K562 (cell line): ENCODE results near the gene RTL10. TPM values are rescaled to one million over a fixed set of nuclear protein-coding genes. Genes with fewer than 3 reads are reported as not detected.

Experiments used
- ATF6 ChIP-seq: sonication (generic); formaldehyde crosslinking; IDR thresholded peaks from 2 replicates; pipeline ENCODE4 v1.4.0; 2020; ENCODE audit warnings: mild to moderate bottlenecking, missing genetic modification reagents
- EP400 ChIP-seq: fragments of 450-650 bp; IDR thresholded peaks from 2 replicates; pipeline ENCODE4 v1.6.1; 2017; ENCODE audit warnings: antibody characterized with exemption, mild to moderate bottlenecking, moderate library complexity
- FOXP4 ChIP-seq: sonication (generic); formaldehyde crosslinking; IDR thresholded peaks from 2 replicates; pipeline ENCODE4 v1.8.0; 2022; ENCODE audit warnings: mild to moderate bottlenecking, missing genetic modification reagents, borderline replicate concordance
- GTF2B ChIP-seq: IDR thresholded peaks from 2 replicates; pipeline ENCODE4 v1.6.1; 2011; ENCODE audit not compliant: insufficient read length; ENCODE audit errors: extremely low read depth
- HOXB6 ChIP-seq: fragments of 250-450 bp; sonication (Bioruptor Pico); IDR thresholded peaks from 2 replicates; pipeline ENCODE4 v1.5.1; 2022; ENCODE audit warnings: mild to moderate bottlenecking, borderline replicate concordance
- IFI16 ChIP-seq: fragments of 250-450 bp; sonication (Bioruptor Pico); IDR thresholded peaks from 2 replicates; pipeline ENCODE4 v2.1.2; 2022; ENCODE audit warnings: mild to moderate bottlenecking, inconsistent platforms
- JUN ChIP-seq, 2 experiments: sonication (generic) in 1 of 2; formaldehyde crosslinking in 1 of 2; IDR thresholded peaks; 2 replicates each; pipeline versions ENCODE4 v1.6.1 to v1.8.0; 2012 to 2022; ENCODE audit warnings: borderline replicate concordance in 2 of 2, mild to moderate bottlenecking in 2 of 2, improper control_type of control experiment in 1 of 2, low read depth in 1 of 2, low read length in 1 of 2, missing genetic modification reagents in 1 of 2
- RFX5 ChIP-seq: IDR thresholded peaks from 2 replicates; pipeline ENCODE4 v1.6.1; 2011; ENCODE audit warnings: low read depth, mild to moderate bottlenecking, improper control_type of control experiment, low read length
- SMARCE1 ChIP-seq: fragments of 450-650 bp; IDR thresholded peaks from 2 replicates; pipeline ENCODE4 v1.7.1; 2016; ENCODE audit warnings: mild to moderate bottlenecking
- ZNF407 ChIP-seq: fragments of 450-650 bp; IDR thresholded peaks from 2 replicates; pipeline ENCODE4 v1.6.1; 2016; ENCODE audit warnings: low read depth
- ZSCAN29 ChIP-seq: fragments of 450-650 bp; IDR thresholded peaks from 2 replicates; pipeline ENCODE4 v1.6.1; 2017
- polyA plus RNA-seq, 8 experiments: library from polyadenylated mRNA; depleted of rRNA in 4 of 8; stranded (reverse) in 5 of 8; unstranded in 3 of 8; fragments of >200 nt; fragmentation: Nextera tagmentation in 2 of 8; fragmentation: Illumina TruSeq in 1 of 8; extraction: Ambion mirVana in 2 of 8; extraction: Trizol in 1 of 8; gene quantifications; 2 replicates each; pipeline versions ENCODE4 v1.2.1 to v1.2.3, GENCODE V29; 2011 to 2014; ENCODE audit warnings: inconsistent platforms in 1 of 8, missing spikeins in 1 of 8
- total RNA-seq, 7 experiments: library from RNA; depleted of rRNA in 6 of 7; stranded (reverse); fragments of >200 nt in 6 of 7; fragmentation: Illumina TruSeq in 2 of 7; extraction: Trizol in 2 of 7; gene quantifications; 2 replicates each; pipeline versions ENCODE4 v1.2.1 to v1.2.3, GENCODE V29; 2011 to 2021; ENCODE audit warnings: low replicate concordance in 1 of 7

RTL10 gene
- total and polyA plus RNA-seq, 9 of the 15 experiments (the other 6 are each of a cell fraction or from before 2014, with no cell fraction given): 19.8 to 75.5 (median 32.5) TPM

- TF ChIP-seq ATF6 (no peak), ZSCAN29 (no peak), JUN (IDR thresholded peaks at IDR 0.05; ENCODE audit: borderline replicate concordance, low read depth, low read length) (no peak), JUN (CRISPR knock-in tag; IDR thresholded peaks at IDR 0.05; ENCODE audit: borderline replicate concordance) (no peak), FOXP4 (no peak), IFI16 (CRISPR knock-in tag) (no peak), HOXB6 (CRISPR knock-in tag) (0 out of 2 replicates have a peak, but pooled peaks have one; percentile 29), SMARCE1 (no peak), EP400 (no peak), RFX5 (no peak), GTF2B (no peak), ZNF407 (no peak)
Observed at GRCh38 chr22:19853058-19853878, 1.4 kb downstream of the RTL10 start (continued).
